ENCODE measurements around the gene HAPSTR1. TPM values are rescaled to one million over a fixed set of nuclear protein-coding genes. Genes with fewer than 3 reads are reported as not detected.
A peak's percentile ranks its signal among the peaks of the same experiment; 100 is the strongest.

HAPSTR1 gene
- total and polyA plus RNA-seq, 2 donors (not counting 3 experiments of a cell fraction or from before 2014, with no cell fraction given), result 15.7 to 63.7 TPM

- H2AFZ ChIP-seq (ENCODE audit: low read depth, low read length), result no peak overlapping the region
- peak overlapping the region; percentile 52 for H3K27ac ChIP-seq (ENCODE audit: insufficient read depth, low read depth, low read length)
- H3K9ac ChIP-seq (replicated peaks; ENCODE audit: extremely low read depth, insufficient read depth, low read length), result peak overlapping the region; percentile 85
- dilution Hi-C loops (cut with MboI; ENCODE audit: extremely low pct_ligation_motif_present, low sequenced_read_pairs), result no loop called here
- H3K9me3 ChIP-seq (replicated peaks; ENCODE audit: control insufficient read depth, insufficient read depth, low read length), result no peaks in the 10 kb centered on the region
- H3K4me2 ChIP-seq (ENCODE audit: insufficient read depth, low read length), result peak overlapping the region; percentile 100
- TSS peak; percentile 35 for BruUV-seq (replicated peaks)
- no peaks in the 10 kb centered on the region for H3K9me1 ChIP-seq (replicated peaks; ENCODE audit: control insufficient read depth, extremely low read depth, insufficient read depth, low read length)
- intact Hi-C loops (cut with micrococcal nuclease), result loop anchor here (5.0 kb wide), 2 partner anchors 186 to 296 kb away; partner anchors contain the start of genes PMM2 and TMEM186
- ChIA-PET POLR2A (interaction anchor here (1.0 to 1.1 kb wide), 3 partner anchors 9 to 35 kb away, joined by 3 to 9 read pairs (median 6); no protein-coding TSS in a partner anchor), CTCF (interaction anchor here (0.5 to 1.8 kb wide), 9 partner anchors 9 to 84 kb away, joined by 3 to 8 read pairs (median 4); no protein-coding TSS in a partner anchor)
- H3K79me2 ChIP-seq (ENCODE audit: control insufficient read depth, insufficient read depth, low read length), result peaks cover 65% of the 10 kb centered on the region
- DNase-seq (ENCODE audit: low read depth, low spot score), result no peak
- no peak for FAIRE-seq
- H3K27me3 ChIP-seq (ENCODE audit: control insufficient read depth in 2 of 2, insufficient read depth in 2 of 2, low read length in 2 of 2), result no peaks in the 10 kb centered on the region
- TF ChIP-seq MYC (IDR thresholded peaks at IDR 0.05; ENCODE audit: low read depth, low read length) (no peak), POLR2A (IDR thresholded peaks at IDR 0.05; ENCODE audit: low read depth, low read length) (peak; percentile 6)
- peak overlapping the region; percentile 73 to 89 (median 80) for H3K4me3 ChIP-seq (replicated peaks in 1 of 3; ENCODE audit: insufficient read depth in 1 of 3, low read depth in 1 of 3, low read length in 3 of 3)
- H3K4me1 ChIP-seq (ENCODE audit: control insufficient read depth, extremely low read depth, insufficient read depth, low read length), result peaks cover 40% of the 10 kb centered on the region
- peaks cover 23% of the 10 kb centered on the region for H4K20me1 ChIP-seq (replicated peaks; ENCODE audit: control insufficient read depth, extremely low read depth, insufficient read depth, low read length)
- H3K36me3 ChIP-seq (ENCODE audit: control insufficient read depth in 2 of 2, extremely low read depth in 1 of 2, insufficient read depth in 2 of 2, low read length in 2 of 2), result peaks cover 6 to 10% of the 10 kb centered on the region in 2 experiments
Measured at GRCh38 chr16:9092978-9093344, 1.5 kb downstream of the HAPSTR1 start.

GRCh38 chr16:9094011-9094846 lies 2.8 kb downstream of the HAPSTR1 start:
- Histone ChIP-seq H4K20me1 (replicated peaks; ENCODE audit: control insufficient read depth, extremely low read depth, insufficient read depth, low read length) (peaks cover 23% of the 10 kb centered on the region), H3K9ac (replicated peaks; ENCODE audit: extremely low read depth, insufficient read depth, low read length) (peak overlapping the region; percentile 85), H3K9me3 (replicated peaks; ENCODE audit: control insufficient read depth, insufficient read depth, low read length) (no peaks in the 10 kb centered on the region), H3K4me3 (replicated peaks in 1 of 3; ENCODE audit: insufficient read depth in 1 of 3, low read depth in 1 of 3, low read length in 3 of 3) (peak overlapping the region; percentile 73 to 89 (median 80)), H3K27me3 (ENCODE audit: control insufficient read depth in 2 of 2, insufficient read depth in 2 of 2, low read length in 2 of 2) (no peaks in the 10 kb centered on the region), H2AFZ (ENCODE audit: low read depth, low read length) (no peak overlapping the region), H3K79me2 (ENCODE audit: control insufficient read depth, insufficient read depth, low read length) (peaks cover 78% of the 10 kb centered on the region), H3K36me3 (ENCODE audit: control insufficient read depth in 2 of 2, extremely low read depth in 1 of 2, insufficient read depth in 2 of 2, low read length in 2 of 2) (peaks cover 10% of the 10 kb centered on the region in 2 experiments), H3K4me1 (ENCODE audit: control insufficient read depth, extremely low read depth, insufficient read depth, low read length) (peaks cover 44% of the 10 kb centered on the region), H3K9me1 (replicated peaks; ENCODE audit: control insufficient read depth, extremely low read depth, insufficient read depth, low read length) (no peaks in the 10 kb centered on the region), H3K27ac (ENCODE audit: insufficient read depth, low read depth, low read length) (no peak overlapping the region), H3K4me2 (ENCODE audit: insufficient read depth, low read length) (peak overlapping the region; percentile 100)
- POLR2A ChIA-PET, result interaction anchor here (0.7 to 1.1 kb wide), 3 partner anchors 8 to 16 kb away, joined by 3 to 6 read pairs (median 3); no protein-coding TSS in a partner anchor
- no TSS peak for BruUV-seq (replicated peaks)
- dilution Hi-C loops (cut with MboI; ENCODE audit: extremely low pct_ligation_motif_present, low sequenced_read_pairs) (no loop called here), intact Hi-C loops (cut with micrococcal nuclease) (loop anchor here (2.0 to 5.0 kb wide), 3 partner anchors 15 to 297 kb away; partner anchors contain the start of genes PMM2 and TMEM186)
- FAIRE-seq (no peak), DNase-seq (ENCODE audit: low read depth, low spot score) (no peak)
- TF ChIP-seq EZH2 (IDR thresholded peaks at IDR 0.05; ENCODE audit: borderline replicate concordance, low read depth, low read length, severe bottlenecking) (no peak), MAX (IDR thresholded peaks at IDR 0.05; ENCODE audit: insufficient read depth, insufficient read length) (no peak), POLR2AphosphoS5 (IDR thresholded peaks at IDR 0.05; ENCODE audit: insufficient read depth, low read depth, low read length) (no peak), POLR2A (IDR thresholded peaks at IDR 0.05; ENCODE audit: low read depth, low read length) (no peak), CTCF (IDR thresholded peaks at IDR 0.05; ENCODE audit: extremely low read depth in 1 of 2, insufficient read depth in 1 of 2, low read depth in 1 of 2, low read length in 2 of 2) (no peak), MYC (IDR thresholded peaks at IDR 0.05; ENCODE audit: low read depth, low read length) (no peak), JUN (IDR thresholded peaks at IDR 0.05; ENCODE audit: borderline replicate concordance, insufficient read depth, insufficient read length, low read depth) (no peak), GATA2 (IDR thresholded peaks at IDR 0.05; ENCODE audit: insufficient read depth, insufficient read length, low read depth, low read length) (no peak), FOS (IDR thresholded peaks at IDR 0.05; ENCODE audit: borderline replicate concordance, insufficient read depth, low read length) (no peak)
- CTCF ChIA-PET, result interaction anchor here (1.2 to 1.8 kb wide), 6 partner anchors 8 to 85 kb away, joined by 3 to 8 read pairs (median 4); no protein-coding TSS in a partner anchor
